ENCODE measurements around the gene ATG10.

The ATG10 gene

DNA sequence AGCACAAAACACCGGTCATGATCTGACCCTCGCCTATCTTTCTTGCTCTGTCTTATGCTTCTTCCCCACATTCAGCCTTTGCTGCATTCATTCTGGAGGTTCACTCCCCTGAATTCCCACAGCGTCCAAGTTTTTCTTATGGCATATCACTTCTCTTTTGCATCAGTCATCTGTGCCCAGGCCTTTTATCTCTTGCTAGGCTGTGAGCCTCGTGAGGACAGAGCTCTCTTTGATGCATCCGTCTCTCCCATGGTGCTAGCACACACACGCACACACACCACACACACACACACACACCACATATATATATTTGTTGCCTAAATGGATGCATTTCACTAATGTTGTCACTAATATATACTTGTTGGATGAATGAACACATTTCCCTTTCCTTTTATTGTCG, 45.8 kb upstream of the ATG10 start:
- no peak for TF ChIP-seq TAF1 (IDR thresholded peaks at IDR 0.05; ENCODE audit: borderline replicate concordance, insufficient read depth, low read length)
- TF ChIP-seq, protein P1, sequence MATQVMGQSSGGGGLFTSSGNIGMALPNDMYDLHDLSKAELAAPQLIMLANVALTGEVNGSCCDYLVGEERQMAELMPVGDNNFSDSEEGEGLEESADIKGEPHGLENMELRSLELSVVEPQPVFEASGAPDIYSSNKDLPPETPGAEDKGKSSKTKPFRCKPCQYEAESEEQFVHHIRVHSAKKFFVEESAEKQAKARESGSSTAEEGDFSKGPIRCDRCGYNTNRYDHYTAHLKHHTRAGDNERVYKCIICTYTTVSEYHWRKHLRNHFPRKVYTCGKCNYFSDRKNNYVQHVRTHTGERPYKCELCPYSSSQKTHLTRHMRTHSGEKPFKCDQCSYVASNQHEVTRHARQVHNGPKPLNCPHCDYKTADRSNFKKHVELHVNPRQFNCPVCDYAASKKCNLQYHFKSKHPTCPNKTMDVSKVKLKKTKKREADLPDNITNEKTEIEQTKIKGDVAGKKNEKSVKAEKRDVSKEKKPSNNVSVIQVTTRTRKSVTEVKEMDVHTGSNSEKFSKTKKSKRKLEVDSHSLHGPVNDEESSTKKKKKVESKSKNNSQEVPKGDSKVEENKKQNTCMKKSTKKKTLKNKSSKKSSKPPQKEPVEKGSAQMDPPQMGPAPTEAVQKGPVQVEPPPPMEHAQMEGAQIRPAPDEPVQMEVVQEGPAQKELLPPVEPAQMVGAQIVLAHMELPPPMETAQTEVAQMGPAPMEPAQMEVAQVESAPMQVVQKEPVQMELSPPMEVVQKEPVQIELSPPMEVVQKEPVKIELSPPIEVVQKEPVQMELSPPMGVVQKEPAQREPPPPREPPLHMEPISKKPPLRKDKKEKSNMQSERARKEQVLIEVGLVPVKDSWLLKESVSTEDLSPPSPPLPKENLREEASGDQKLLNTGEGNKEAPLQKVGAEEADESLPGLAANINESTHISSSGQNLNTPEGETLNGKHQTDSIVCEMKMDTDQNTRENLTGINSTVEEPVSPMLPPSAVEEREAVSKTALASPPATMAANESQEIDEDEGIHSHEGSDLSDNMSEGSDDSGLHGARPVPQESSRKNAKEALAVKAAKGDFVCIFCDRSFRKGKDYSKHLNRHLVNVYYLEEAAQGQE (IDR thresholded peaks at IDR 0.05; ENCODE audit: insufficient read depth in 1 of 2, low read depth in 2 of 2, low read length in 2 of 2) = no peak
- no peak for TF ChIP-seq FOXP2 (optimal IDR thresholded peaks at IDR 0.05; ENCODE audit: borderline replicate concordance, extremely low read depth, extremely low read length, insufficient read depth)
- TF ChIP-seq SIN3A (IDR thresholded peaks at IDR 0.05; ENCODE audit: borderline replicate concordance, insufficient read depth, low read length) = no peak
- TF ChIP-seq POLR2AphosphoS5 (IDR thresholded peaks at IDR 0.05; ENCODE audit: low read depth, low read length) = no peak

DNA sequence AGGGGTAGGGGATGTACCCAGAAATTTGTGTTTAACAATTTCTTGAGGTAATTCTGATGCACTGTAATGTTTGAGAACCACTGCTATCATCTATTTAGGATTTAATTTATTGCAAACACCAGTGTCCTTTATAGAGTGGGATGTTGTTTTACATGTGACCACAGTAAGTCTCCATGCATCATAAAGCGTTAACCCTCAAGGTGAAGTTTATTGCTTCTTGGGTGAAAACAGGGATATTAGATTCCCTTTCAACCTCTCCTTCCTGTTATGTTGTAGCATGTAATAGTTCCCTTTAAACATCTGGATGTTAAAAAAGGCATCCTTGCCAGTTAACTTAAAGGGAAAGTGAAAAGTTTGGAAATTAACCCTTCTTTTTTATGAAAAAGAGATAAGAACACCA, 35.8 kb upstream of the ATG10 start:
- TF ChIP-seq, protein P1 (IDR thresholded peaks at IDR 0.05; ENCODE audit: insufficient read depth in 1 of 2, low read depth in 2 of 2, low read length in 2 of 2) = no peak
- TF ChIP-seq SIN3A (IDR thresholded peaks at IDR 0.05; ENCODE audit: borderline replicate concordance, insufficient read depth, low read length) = no peak
- TF ChIP-seq TAF1 (IDR thresholded peaks at IDR 0.05; ENCODE audit: borderline replicate concordance, insufficient read depth, low read length) = no peak
- TF ChIP-seq POLR2AphosphoS5 (IDR thresholded peaks at IDR 0.05; ENCODE audit: low read depth, low read length) = no peak
- TF ChIP-seq FOXP2 (optimal IDR thresholded peaks at IDR 0.05; ENCODE audit: borderline replicate concordance, extremely low read depth, extremely low read length, insufficient read depth) = no peak

DNA sequence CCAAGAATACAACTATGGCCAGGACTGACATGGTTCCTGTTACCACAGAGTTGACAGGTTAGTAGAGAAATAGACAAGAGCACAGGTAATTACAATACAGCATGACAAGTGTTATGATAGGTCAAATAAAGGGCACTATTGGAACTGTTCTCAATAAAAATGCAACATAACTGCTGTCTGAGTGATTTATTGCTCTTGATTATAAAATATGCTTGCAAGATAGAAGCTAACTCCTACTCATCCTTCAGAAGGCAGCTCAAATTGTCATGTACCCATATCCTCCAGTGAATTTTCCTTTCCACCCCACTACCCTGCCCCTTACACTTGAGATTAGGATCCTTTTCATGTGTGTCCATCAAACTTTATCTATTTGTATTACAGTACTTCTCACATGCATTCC, 35.1 kb upstream of the ATG10 start:
- no peak for TF ChIP-seq POLR2AphosphoS5 (IDR thresholded peaks at IDR 0.05; ENCODE audit: low read depth, low read length)
- TF ChIP-seq SIN3A (IDR thresholded peaks at IDR 0.05; ENCODE audit: borderline replicate concordance, insufficient read depth, low read length) = no peak
- no peak for TF ChIP-seq FOXP2 (optimal IDR thresholded peaks at IDR 0.05; ENCODE audit: borderline replicate concordance, extremely low read depth, extremely low read length, insufficient read depth)
- TF ChIP-seq, protein P1 (IDR thresholded peaks at IDR 0.05; ENCODE audit: insufficient read depth in 1 of 2, low read depth in 2 of 2, low read length in 2 of 2) = no peak
- no peak for TF ChIP-seq TAF1 (IDR thresholded peaks at IDR 0.05; ENCODE audit: borderline replicate concordance, insufficient read depth, low read length)

DNA sequence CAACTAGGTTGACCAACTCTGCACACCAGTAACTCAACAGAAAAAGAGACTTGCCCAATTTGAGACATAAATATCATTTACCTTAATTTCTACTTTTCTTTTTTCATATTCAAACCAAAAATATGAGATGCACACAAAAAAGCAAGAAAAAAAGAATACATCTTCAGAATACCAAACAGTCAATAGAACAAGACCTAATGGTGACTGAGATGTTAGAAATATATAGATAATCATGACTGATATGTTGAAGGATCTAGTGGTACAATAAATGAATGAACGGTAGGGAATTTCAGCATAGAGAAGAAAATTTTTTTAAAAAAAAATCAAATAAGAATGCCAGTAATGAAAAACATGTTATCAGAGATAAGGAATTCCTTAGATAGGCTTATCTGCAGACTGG, 29.1 kb upstream of the ATG10 start:
- no peak for TF ChIP-seq FOXP2 (optimal IDR thresholded peaks at IDR 0.05; ENCODE audit: borderline replicate concordance, extremely low read depth, extremely low read length, insufficient read depth)
- TF ChIP-seq, protein P1 (IDR thresholded peaks at IDR 0.05; ENCODE audit: insufficient read depth in 1 of 2, low read depth in 2 of 2, low read length in 2 of 2) = no peak
- TF ChIP-seq TAF1 (IDR thresholded peaks at IDR 0.05; ENCODE audit: borderline replicate concordance, insufficient read depth, low read length) = no peak
- TF ChIP-seq SIN3A (IDR thresholded peaks at IDR 0.05; ENCODE audit: borderline replicate concordance, insufficient read depth, low read length) = no peak
- TF ChIP-seq POLR2AphosphoS5 (IDR thresholded peaks at IDR 0.05; ENCODE audit: low read depth, low read length) = no peak

DNA sequence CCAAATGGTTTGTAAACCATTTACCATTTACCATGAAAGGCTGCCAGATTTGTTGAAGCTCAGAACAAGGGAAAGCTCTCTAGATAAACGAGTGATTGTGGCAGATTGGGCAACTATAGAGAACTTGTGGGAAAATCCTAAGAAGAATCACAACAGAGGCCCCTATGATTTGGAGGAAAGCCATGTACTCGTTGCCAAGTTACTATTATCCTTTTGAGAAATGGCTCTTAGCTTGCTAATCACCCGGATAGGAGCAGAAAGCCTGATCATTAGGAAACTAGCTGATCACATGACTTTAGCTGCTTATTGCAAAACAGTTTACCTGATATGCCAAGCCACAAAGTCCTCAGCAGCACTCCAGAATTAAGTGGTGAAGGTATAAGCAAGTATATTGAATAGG, 23.5 kb upstream of the ATG10 start:
- TF ChIP-seq POLR2AphosphoS5 (IDR thresholded peaks at IDR 0.05; ENCODE audit: low read depth, low read length) (no peak), TAF1 (IDR thresholded peaks at IDR 0.05; ENCODE audit: borderline replicate concordance, insufficient read depth, low read length) (no peak), SIN3A (IDR thresholded peaks at IDR 0.05; ENCODE audit: borderline replicate concordance, insufficient read depth, low read length) (no peak), FOXP2 (optimal IDR thresholded peaks at IDR 0.05; ENCODE audit: borderline replicate concordance, extremely low read depth, extremely low read length, insufficient read depth) (no peak)
